ENCODE results near the gene PHACTR3. TPM values are rescaled to one million over a fixed set of nuclear protein-coding genes. Genes with fewer than 3 reads are reported as not detected.

PHACTR3 gene
- total RNA-seq, 1 experiment from 2014 or later = not detected

GRCh38 chr20:59705651-59706399 lies 101.5 kb downstream of the PHACTR3 start:
- peaks cover 11% of the 10 kb centered on the region for H3K9me3 ChIP-seq (ENCODE audit: control insufficient read depth, low read depth, low read length)
- no peaks in the 10 kb centered on the region for H4K20me1 ChIP-seq (ENCODE audit: control insufficient read depth, insufficient read depth, insufficient read length)
- peak; percentile 42 for DNase-seq
- no peaks in the 10 kb centered on the region for H3K23me2 ChIP-seq (ENCODE audit: insufficient read length, low read depth, low read length, poor library complexity, severe bottlenecking)
- no peaks in the 10 kb centered on the region for H3K79me1 ChIP-seq (ENCODE audit: insufficient read depth, low read depth, low read length, poor library complexity, severe bottlenecking)
- H3K4me1 Mint-ChIP-seq = peaks cover 0 to 2% of the 10 kb centered on the region in 2 experiments; a peak in 1 of 4 replicates
- H3K27ac Mint-ChIP-seq = no peak overlapping the region; a peak in 1 of 7 replicates
- no peak overlapping the region for H2AK5ac ChIP-seq (ENCODE audit: insufficient read length, low read length)
- no peak overlapping the region for H3K27ac ChIP-seq (ENCODE audit: insufficient read length, low read depth, low read length)
- no peak overlapping the region for H2AFZ ChIP-seq (ENCODE audit: low read length)
- H2BK20ac ChIP-seq (ENCODE audit: low read depth, low read length, poor library complexity, severe bottlenecking) = no peak overlapping the region
- H3K4ac ChIP-seq (ENCODE audit: low read depth, low read length) = no peak overlapping the region
- no peak overlapping the region for H3K9ac ChIP-seq (ENCODE audit: extremely low read depth, insufficient read length, low read length)
- peaks cover 11% of the 10 kb centered on the region for H3K27me3 Mint-ChIP-seq (ENCODE audit: low read depth)
- H4K8ac ChIP-seq (replicated peaks; ENCODE audit: insufficient read length, low read depth, low read length) = no peak overlapping the region
- H3K79me2 ChIP-seq (ENCODE audit: insufficient read depth, low read length) = no peaks in the 10 kb centered on the region
- no peak overlapping the region for H2BK12ac ChIP-seq (ENCODE audit: insufficient read length, low read depth, low read length)
- no peak overlapping the region for H3K14ac ChIP-seq (ENCODE audit: insufficient read depth, low read length)
- TF ChIP-seq, protein P1, sequence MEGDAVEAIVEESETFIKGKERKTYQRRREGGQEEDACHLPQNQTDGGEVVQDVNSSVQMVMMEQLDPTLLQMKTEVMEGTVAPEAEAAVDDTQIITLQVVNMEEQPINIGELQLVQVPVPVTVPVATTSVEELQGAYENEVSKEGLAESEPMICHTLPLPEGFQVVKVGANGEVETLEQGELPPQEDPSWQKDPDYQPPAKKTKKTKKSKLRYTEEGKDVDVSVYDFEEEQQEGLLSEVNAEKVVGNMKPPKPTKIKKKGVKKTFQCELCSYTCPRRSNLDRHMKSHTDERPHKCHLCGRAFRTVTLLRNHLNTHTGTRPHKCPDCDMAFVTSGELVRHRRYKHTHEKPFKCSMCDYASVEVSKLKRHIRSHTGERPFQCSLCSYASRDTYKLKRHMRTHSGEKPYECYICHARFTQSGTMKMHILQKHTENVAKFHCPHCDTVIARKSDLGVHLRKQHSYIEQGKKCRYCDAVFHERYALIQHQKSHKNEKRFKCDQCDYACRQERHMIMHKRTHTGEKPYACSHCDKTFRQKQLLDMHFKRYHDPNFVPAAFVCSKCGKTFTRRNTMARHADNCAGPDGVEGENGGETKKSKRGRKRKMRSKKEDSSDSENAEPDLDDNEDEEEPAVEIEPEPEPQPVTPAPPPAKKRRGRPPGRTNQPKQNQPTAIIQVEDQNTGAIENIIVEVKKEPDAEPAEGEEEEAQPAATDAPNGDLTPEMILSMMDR (conservative IDR thresholded peaks at IDR 0.05) = peak; percentile 32; the same call in 1 of the 3 replicates
- no peaks in the 10 kb centered on the region; the same call in 1 of the 2 replicates for H3K4me1 ChIP-seq (ENCODE audit: insufficient read depth, low read length)
- no peak overlapping the region for H4K91ac ChIP-seq (ENCODE audit: insufficient read length, low read depth, low read length)
- no peak overlapping the region for H3K4me2 ChIP-seq (ENCODE audit: insufficient read depth, insufficient read length, low read length)
- H2BK15ac ChIP-seq (ENCODE audit: low read depth, low read length) = no peak overlapping the region; the same call in 1 of the 2 replicates
- H3K9me3 Mint-ChIP-seq = peaks cover 0 to 97% of the 10 kb centered on the region in 2 experiments; a peak in 2 of 5 replicates
- H3K56ac ChIP-seq (ENCODE audit: insufficient read length, low read depth, low read length) = no peak overlapping the region
- peaks cover 0 to 11% (median 4%) of the 10 kb centered on the region in 3 experiments; a peak in 4 of 7 replicates for H3K36me3 Mint-ChIP-seq (ENCODE audit: insufficient read depth in 1 of 3, low read depth in 3 of 3)
- H2BK120ac ChIP-seq (ENCODE audit: low read depth, low read length, poor library complexity, severe bottlenecking) = no peak overlapping the region
- WGBS (ENCODE audit: extremely low coverage, insufficient read length, low lambda C conversion rate) = no CpG with 5 or more reads among the region's 5 CpGs
- no peak overlapping the region for H4K5ac ChIP-seq (ENCODE audit: insufficient read length, low read depth, low read length)
- H3K18ac ChIP-seq (ENCODE audit: insufficient read length, low read depth, low read length) = no peak overlapping the region
- no peak overlapping the region for H3T11ph ChIP-seq (ENCODE audit: low read length)
- no peak overlapping the region for H3K23ac ChIP-seq (ENCODE audit: insufficient read length, low read depth, low read length)
- no peaks in the 10 kb centered on the region; the same call in 1 of the 2 replicates for H3K27me3 ChIP-seq (ENCODE audit: insufficient read depth, low read length)
- H2BK5ac ChIP-seq (ENCODE audit: insufficient read length, low read length) = no peak overlapping the region
- no peak overlapping the region for H3K4me3 Mint-ChIP-seq

Measured in H9 (cell line).